SH-SY5Y (cell line): ENCODE data around the gene MYH10.

Experiments used
- GATA2 ChIP-seq: IDR thresholded peaks from 2 replicates; pipeline ENCODE4 v1.6.1; 2011; ENCODE audit warnings: mild to moderate bottlenecking, low read depth, low read length
- GATA3 ChIP-seq: IDR thresholded peaks from 2 replicates; pipeline ENCODE4 v1.6.1; 2011; ENCODE audit warnings: low read depth, mild to moderate bottlenecking, low read length, moderate library complexity

DNA sequence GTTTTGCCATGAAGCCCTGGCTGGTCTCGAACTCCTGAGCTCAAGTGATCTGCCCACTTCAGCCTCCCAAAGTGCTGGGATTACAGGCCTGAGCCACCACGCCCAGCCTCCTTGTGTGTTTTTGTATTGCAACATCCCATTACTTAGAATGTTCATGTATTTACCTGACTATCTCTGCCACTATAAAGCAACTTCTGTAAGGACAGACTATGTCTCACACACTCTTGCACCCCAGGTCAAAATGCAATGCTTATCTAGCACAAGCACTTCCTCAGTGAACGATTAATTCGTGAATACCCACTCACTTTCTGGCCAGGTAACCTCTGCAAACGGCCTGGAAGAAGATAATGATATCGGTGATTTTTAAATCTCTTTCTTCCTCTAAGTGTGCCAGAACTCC lies 112.2 kb downstream of the MYH10 start:
- TF ChIP-seq GATA2 (no peak), GATA3 (no peak)
